ENCODE measurements around the gene HOXB2.

The HOXB2 gene

GRCh38 chr17:48545022-48545375 is at the start of gene HOXB2:
TSS of gene HOXB2 (minus strand) at chr17:48545109. CDS start at chr17:48544911, 198 bp downstream.
- DNase-seq: peak; percentile 20

GRCh38 chr17:48593840-48594537 is 49.1 kb upstream of the HOXB2 start:
- DNase-seq: peak; percentile 87

DNA sequence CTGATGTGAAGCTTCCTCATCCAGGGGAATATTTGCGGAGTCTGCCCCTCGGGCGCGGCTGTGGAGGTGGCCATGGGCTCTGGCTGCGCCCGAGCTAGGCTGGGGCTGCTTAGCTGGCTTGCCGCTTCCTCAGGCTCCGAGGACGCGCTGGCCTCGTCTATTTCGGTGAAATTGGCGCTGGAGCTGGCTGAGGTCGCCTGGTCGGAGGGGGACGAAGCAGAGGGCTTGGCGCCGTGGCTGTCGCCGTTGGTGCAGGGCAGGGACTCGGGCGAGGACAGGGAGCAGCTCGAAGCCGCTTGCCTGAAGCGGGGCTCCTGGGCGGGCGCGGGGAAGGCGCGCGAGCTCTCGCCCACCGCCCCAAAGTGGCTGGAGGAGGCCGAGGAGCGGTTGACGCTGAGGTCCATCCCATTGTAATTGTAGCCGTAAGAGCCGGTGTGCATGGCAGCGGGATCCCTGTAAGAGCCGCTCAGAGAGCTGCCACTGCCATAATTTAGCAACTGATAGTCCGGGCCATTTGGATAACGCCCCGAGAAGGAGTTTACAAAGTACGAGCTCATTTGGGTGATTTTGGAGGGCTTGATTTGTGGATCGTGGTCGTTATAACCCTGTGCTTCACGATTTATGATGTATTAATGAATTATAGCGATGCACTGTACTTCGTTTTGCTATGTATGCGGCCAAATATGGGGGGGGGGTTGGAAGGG is 48.4 kb upstream of the HOXB2 start, which contains the start of gene HOXB5:
Gene HOXB5, minus strand, starts transcription at position 654 of the 704 bp plus-strand sequence. Its CDS starts 97 bp downstream, at position 557.
- DNase-seq: no peak

DNA sequence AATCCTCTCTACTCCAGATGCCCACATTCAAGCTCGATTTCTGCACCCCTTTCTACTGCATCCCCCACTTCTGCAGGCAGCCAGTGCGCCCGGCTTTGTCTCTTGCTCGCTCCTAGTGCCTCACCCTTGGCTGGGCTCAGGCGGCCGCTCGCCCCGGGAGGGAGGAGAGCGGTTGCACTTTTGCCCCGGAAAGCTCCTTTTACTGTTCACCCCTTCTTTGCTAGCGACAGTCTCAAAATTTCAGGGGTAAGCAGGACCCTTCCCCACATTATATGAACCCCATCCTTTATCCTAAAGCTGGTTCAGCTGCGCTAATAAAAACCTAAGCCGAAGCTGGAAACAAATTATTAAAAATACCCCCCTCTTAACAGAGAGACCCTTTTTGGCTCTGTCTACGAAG is 47.7 kb upstream of the HOXB2 start:
- no peak for DNase-seq

DNA sequence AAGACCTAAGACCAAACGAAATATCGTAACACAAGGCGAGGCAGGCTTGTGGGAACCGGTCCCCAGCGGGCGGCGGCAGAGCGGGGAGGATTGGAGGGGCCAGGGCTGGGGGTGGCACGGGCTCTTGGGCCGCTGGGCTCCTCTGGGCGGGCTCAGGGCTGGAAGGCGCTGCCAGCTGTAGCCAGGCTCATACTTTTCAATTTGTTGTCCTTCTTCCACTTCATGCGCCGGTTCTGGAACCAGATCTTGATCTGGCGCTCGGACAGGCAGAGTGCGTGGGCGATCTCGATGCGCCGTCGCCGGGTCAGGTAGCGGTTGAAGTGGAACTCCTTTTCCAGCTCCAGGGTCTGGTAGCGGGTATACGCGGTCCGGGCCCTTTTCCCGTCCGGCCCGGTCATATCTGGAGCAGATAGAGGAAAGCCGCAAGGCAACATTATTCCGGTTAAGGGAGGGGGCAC is 47.2 kb upstream of the HOXB2 start:
- DNase-seq: no peak

DNA sequence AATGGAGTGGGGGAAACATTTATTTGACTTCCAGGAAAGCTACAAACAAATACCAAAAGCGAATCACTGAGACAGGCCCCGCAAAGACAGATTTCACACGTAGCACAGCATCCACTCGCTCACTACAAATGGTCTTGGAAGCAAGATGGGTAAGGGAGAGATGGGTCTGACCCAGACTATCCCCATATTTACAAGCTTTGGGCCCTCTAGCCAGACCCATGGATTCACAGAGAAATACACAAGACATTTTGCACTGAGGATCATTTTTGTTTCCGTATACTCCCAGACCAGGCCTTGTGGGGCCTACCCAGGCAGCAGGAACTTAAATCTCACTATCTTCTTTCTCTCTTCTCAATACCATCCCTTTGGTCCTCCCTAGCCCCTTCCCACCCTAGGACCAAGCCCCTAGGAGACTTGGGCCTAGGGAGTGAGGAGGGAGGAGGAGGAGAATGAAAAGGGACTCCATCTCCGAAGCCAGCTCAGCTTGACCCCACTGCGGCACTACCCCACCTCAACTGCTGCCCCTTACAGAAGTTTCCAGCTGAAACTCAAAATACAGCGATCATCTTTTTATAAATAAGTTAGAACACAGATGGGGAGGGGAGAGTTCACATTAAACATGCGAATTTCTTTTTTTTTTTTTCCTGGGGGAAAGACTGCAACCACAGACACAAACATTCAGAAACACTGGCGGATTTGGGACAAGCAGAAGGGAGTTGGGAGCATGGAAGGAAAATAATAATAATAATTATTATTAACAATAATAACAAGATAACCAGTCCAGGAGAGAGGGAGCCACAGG is 46.5 kb upstream of the HOXB2 start:
- DNase-seq: no peak

- no peak for DNase-seq
Measured at GRCh38 chr17:48590607-48591161, 45.8 kb upstream of the HOXB2 start.

DNA sequence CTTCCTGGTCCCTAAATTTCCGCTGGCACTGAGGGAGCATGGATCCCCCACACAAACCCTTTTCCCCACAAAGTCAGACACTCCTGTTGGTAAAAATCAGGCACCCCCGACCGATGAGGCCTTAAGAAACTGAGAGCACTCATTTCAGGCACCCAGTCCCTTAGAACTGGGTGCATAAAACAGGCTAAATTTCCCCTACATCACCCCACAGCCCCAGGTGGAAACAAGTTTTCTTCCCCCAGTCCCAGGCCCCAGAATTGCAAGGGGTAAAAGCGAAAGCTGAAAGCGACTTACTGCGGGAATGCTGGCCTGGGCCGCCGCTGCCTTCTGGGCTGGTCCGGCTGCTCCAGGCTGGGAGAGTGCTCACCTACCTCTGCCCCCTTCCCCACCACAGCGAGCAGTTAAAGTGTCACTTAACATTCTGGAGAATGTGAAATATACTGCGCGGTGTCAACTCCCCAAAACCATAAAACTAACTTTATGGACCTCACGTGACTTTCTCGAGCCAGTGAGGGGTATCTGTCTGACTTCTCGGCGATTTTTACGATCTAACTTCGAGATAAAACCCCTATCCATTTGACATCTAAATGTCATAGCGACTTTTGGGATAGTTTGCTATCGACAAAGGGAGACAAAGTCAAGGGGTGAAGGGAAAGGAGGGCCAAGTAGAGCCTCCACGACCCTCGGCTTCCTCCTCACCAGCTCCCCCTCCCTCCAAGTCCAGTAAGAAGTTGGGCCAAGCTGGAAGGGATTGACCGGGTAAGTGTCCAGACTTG is 45.1 kb upstream of the HOXB2 start, which contains the start of gene HOXB3:
Gene HOXB3, minus strand, starts transcription at position 411 of the 776 bp plus-strand sequence. CDS start 37,767 bp downstream, outside the sequence.
- no peak for DNase-seq

DNA sequence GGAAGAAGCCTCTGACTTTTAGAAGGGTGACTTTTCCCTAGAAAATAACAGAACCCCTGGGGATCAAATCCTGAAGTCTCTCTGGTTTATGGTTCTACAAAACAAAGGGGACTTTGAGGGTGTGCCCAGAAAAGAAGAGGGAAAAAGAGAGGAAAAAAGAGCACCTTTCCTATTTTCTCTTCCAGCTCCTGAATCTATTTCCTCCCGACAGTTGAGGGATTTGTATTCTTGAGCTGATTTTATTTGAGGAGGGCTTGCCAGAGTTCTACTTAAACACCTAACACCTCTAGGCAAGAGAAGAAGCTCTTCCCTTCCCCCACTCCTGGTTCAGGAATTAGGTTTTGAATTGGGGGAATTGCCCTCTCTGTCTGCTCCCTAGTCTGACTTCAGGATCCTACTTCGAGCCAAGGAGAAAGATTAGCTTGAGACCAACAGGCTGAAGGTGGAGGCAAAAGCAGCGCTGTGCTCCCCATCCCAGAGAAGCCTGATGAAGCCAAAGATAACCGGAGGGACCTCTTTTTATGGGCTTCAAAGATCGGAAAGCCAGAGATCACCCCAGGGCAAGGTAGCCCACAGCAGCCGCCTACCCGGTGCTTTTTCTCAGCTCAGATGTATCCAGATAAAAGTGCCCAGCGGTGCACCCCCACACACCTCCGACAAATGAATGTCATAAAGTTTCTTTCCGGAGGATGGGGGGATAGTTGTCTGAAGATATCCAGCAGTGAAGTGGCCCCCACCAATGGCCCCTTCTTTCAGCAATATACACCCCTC is 44.3 kb upstream of the HOXB2 start:
- no peak for DNase-seq

- no peak for DNase-seq
Measured at GRCh38 chr17:48588528-48588927, 43.6 kb upstream of the HOXB2 start.

DNA sequence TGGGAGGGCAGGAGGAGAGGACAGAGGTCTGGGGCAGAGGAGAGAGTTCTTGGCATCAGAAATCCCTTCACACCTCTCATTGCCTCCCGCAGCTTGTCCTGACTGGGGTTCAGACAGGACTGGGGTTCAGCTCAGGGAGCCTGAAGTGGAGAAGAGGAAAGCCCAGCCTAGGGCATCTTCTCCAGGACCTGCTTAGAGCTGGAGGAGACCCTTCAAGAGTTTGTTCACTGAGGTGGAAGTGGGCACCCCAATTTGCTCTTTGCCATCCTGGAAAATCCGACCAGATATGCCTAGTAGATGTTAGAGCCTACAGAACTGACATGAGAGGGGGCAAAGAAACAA is 43.1 kb upstream of the HOXB2 start:
- DNase-seq: no peak

GRCh38 chr17:48587276-48588073 is 42.6 kb upstream of the HOXB2 start:
- no peak for DNase-seq

- DNase-seq: no peak
Measured at GRCh38 chr17:48586355-48587258, 41.7 kb upstream of the HOXB2 start.

DNA sequence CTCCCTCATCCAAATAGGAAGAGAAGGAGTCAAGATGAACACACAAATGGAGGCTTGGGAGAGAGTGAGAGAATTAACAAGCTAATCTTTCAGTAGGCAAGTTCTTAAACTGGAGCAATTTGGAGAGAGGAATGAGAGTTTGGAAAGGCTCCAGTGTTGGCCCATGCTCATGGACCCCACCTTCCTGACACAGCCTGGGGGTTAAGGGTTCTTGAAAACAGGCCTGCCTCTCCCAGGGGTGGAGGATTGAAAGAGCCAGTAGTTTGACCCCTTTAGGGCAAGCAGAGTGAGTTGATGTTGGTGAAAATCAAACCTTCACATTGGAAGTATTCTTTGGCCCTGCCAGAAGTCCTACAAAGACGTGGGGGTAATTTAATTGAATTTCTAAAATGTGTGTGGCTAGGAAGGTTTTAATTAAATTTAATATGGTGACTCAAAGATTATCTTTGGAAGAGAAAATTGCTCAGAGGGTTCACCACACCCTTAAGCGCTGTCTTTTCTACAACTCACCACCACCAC is 39.4 kb upstream of the HOXB2 start:
- no peak for DNase-seq

- no peak for DNase-seq
Measured at GRCh38 chr17:48583708-48584222, 38.9 kb upstream of the HOXB2 start.

DNA sequence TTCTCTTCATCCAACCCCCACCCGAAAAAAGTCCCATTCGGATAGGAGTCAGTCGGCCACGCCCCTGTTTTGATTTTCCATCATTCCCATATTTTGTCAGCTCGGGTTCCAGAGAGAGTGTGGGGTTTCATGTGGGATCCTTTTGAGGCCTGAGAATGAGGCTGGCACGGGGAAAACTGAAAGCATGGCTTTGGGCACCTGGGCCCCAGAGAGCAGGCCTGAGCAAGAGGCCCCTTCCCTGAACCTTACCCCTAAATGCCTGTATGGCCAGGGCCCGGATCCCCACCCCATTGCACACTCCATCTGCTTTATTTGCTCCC is 37.8 kb upstream of the HOXB2 start:
- no peak for DNase-seq

DNA sequence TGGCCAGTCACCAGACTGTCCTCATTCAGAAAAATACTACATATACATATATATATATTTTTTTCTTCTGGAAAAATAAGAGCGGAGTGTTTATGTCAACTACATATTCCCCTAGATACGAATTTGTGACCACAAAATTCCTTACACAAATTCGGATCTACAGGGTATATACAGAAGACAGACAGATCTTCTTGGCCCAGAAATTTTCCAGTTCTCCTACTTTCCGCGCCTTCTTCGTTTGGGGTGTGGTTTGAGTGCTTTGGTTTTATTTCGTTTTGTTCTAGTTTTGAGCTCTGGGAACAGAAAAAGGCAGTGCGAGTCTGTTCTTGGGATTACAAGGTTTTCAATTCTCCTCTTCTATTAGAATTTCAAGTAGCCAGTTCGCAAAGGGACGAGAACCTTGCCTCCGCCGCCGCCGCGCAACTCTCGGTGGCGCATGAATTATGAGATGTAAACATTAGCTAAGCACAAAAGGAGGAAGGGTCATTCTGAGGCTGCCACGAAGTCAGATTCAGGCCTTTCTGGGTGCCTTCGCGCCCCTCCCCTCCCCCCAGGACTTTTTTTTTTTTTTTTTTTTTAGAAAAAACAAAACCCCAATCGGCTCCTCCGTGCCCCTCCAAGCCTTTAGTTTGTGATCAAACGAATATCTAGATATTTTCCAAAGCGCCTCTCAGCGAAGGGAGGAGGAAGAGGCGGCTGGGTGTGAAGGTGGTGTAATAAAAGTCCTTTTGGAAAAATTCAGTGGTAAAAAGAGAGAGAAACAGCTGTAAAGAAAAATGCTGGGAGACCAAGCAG is 35.0 kb upstream of the HOXB2 start:
- peak; percentile 75 for DNase-seq

- DNase-seq: no peak
Measured at GRCh38 chr17:48579471-48579759, 34.5 kb upstream of the HOXB2 start.
